H1 (cell line): ENCODE results near the gene FLVCR2. TPM values are rescaled to one million over a fixed set of nuclear protein-coding genes. Genes with fewer than 3 reads are reported as not detected.

ENCODE experiments used
- CTCF ChIA-PET: fragments of 300-600 bp; sonication (Branson Sonifier 250); formaldehyde crosslinking; loops from one replicate; lab custom pipeline; 2021; ENCODE audit not compliant: partially characterized antibody; lab: Charles Lee
- POLR2A ChIA-PET: fragments of 300-600 bp; sonication (Branson Sonifier 250); formaldehyde crosslinking; loops from one replicate; lab custom pipeline; 2021; ENCODE audit warnings: inconsistent platforms; ENCODE audit not compliant: partially characterized antibody; lab: Charles Lee
- DNase-seq, 2 experiments: peaks; one replicate each; pipeline versions ENCODE4 v3.0.0 to v3.0.0-alpha.2; 2010 to 2022; ENCODE audit warnings: low spot score in 2 of 2, low read depth in 1 of 2, mixed read lengths in 1 of 2
- FAIRE-seq: peaks from 2 replicates; lab custom pipeline; 2011; peaks lifted over from hg19 to GRCh38; lab: Jason Lieb, UNC
- H2AFZ ChIP-seq: 2 replicates; pipeline ENCODE4 v1.8.1; 2012; ENCODE audit warnings: low read length, inconsistent platforms
- H2AK5ac ChIP-seq: 2 replicates; pipeline ENCODE4 v1.6.1; 2013; ENCODE audit warnings: low read depth, low read length
- H2BK120ac ChIP-seq: replicated peaks from 2 replicates; pipeline ENCODE3; 2013; ENCODE audit warnings: low read depth, low read length, inconsistent platforms
- H2BK12ac ChIP-seq: 2 replicates; pipeline ENCODE4 v1.6.1; 2013; ENCODE audit warnings: low read depth, low read length
- H2BK15ac ChIP-seq: 2 replicates; pipeline ENCODE4 v1.6.1; 2013; ENCODE audit warnings: low read length
- H2BK20ac ChIP-seq: 2 replicates; pipeline ENCODE4 v1.6.1; 2013; ENCODE audit warnings: low read length
- H2BK5ac ChIP-seq: 2 replicates; pipeline ENCODE4 v1.6.1; 2013; ENCODE audit warnings: low read depth, low read length
- H3K14ac ChIP-seq: 2 replicates; pipeline ENCODE4 v1.6.1; 2013; ENCODE audit warnings: inconsistent platforms; ENCODE audit not compliant: insufficient read length
- H3K18ac ChIP-seq: 2 replicates; pipeline ENCODE4 v1.6.1; 2013; ENCODE audit warnings: low read length; ENCODE audit errors: extremely low read depth
- H3K23ac ChIP-seq: 2 replicates; pipeline ENCODE4 v1.6.1; 2013; ENCODE audit warnings: inconsistent platforms; ENCODE audit not compliant: insufficient read length
- H3K23me2 ChIP-seq: 2 replicates; pipeline ENCODE4 v1.6.1; 2013; ENCODE audit warnings: low read depth, low read length
- H3K27ac ChIP-seq: 2 replicates; pipeline ENCODE4 v1.6.1; 2011; ENCODE audit warnings: low read depth, low read length, inconsistent platforms
- H3K27me3 ChIP-seq, 4 experiments: replicated peaks in 1 of 4; 1 replicate in 1 of 4; 2 replicates in 3 of 4; pipeline versions ENCODE4 v1.6.1 to v1.8.1; 2011 to 2013; ENCODE audit warnings: low read length in 3 of 4, mild to moderate bottlenecking in 3 of 4, inconsistent platforms in 2 of 4, mixed read lengths in 2 of 4, moderate library complexity in 1 of 4; ENCODE audit not compliant: control insufficient read depth in 3 of 4, insufficient read depth in 3 of 4; ENCODE audit errors: extremely low read depth in 1 of 4
- H3K36me3 ChIP-seq, 4 experiments: 2 replicates each; pipeline versions ENCODE4 v1.6.1 to v1.8.1; 2011 to 2013; ENCODE audit warnings: mild to moderate bottlenecking in 4 of 4, low read length in 3 of 4, moderate library complexity in 2 of 4, control low read depth in 1 of 4, inconsistent platforms in 1 of 4; ENCODE audit not compliant: insufficient read depth in 4 of 4, control insufficient read depth in 2 of 4
- H3K4ac ChIP-seq: replicated peaks from 2 replicates; pipeline ENCODE3; 2013; ENCODE audit warnings: low read length, low read depth, mixed read lengths, inconsistent platforms; ENCODE audit not compliant: insufficient read length
- H3K4me1 ChIP-seq, 4 experiments: replicated peaks in 1 of 4; 1 replicate in 1 of 4; 2 replicates in 3 of 4; pipeline versions ENCODE4 v1.6.1 to v1.8.1; 2011 to 2013; ENCODE audit warnings: low read length in 3 of 4, inconsistent platforms in 2 of 4, mixed read lengths in 1 of 4; ENCODE audit not compliant: insufficient read depth in 4 of 4, control insufficient read depth in 3 of 4
- H3K4me2 ChIP-seq, 2 experiments: 2 replicates each; pipeline versions ENCODE4 v1.6.1 to v1.8.1; 2011 to 2013; ENCODE audit warnings: low read depth in 2 of 2, low read length in 2 of 2, control low read depth in 1 of 2, inconsistent platforms in 1 of 2, mild to moderate bottlenecking in 1 of 2; ENCODE audit not compliant: insufficient read depth in 1 of 2
- H3K4me3 ChIP-seq, 4 experiments: fragments of 200-600, 300-600 bp in 1 of 4; sonication (generic), shearing (Covaris generic), sonication (Bioruptor Twin) in 1 of 4; 2 replicates each; pipeline versions ENCODE4 v1.5.1 to v1.8.1; 2011 to 2016; ENCODE audit warnings: low read length in 4 of 4, low read depth in 3 of 4, control low read depth in 2 of 4, inconsistent platforms in 2 of 4, mild to moderate bottlenecking in 2 of 4, mixed read lengths in 1 of 4, moderate library complexity in 1 of 4; ENCODE audit not compliant: insufficient read depth in 2 of 4; ENCODE audit errors: extremely low read depth in 1 of 4
- H3K56ac ChIP-seq: replicated peaks from 2 replicates; pipeline ENCODE3; 2013; ENCODE audit warnings: low read depth, mild to moderate bottlenecking, mixed read lengths, low read length, inconsistent platforms; ENCODE audit not compliant: insufficient read length
- H3K79me1 ChIP-seq: 2 replicates; pipeline ENCODE4 v1.6.1; 2013; ENCODE audit warnings: low read depth, low read length, control low read depth
- H3K79me2 ChIP-seq, 2 experiments: 2 replicates each; pipeline versions ENCODE4 v1.6.1 to v1.8.1; 2012 to 2013; ENCODE audit warnings: low read length in 2 of 2, mild to moderate bottlenecking in 2 of 2, inconsistent platforms in 1 of 2; ENCODE audit not compliant: insufficient read depth in 2 of 2, control insufficient read depth in 1 of 2
- H3K9ac ChIP-seq, 4 experiments: replicated peaks in 1 of 4; 1 replicate in 1 of 4; 2 replicates in 3 of 4; pipeline versions ENCODE4 v1.6.1 to v1.8.1; 2011 to 2013; ENCODE audit warnings: low read depth in 3 of 4, low read length in 3 of 4, control low read depth in 2 of 4, mild to moderate bottlenecking in 2 of 4, moderate library complexity in 2 of 4, inconsistent platforms in 1 of 4; ENCODE audit errors: extremely low read depth in 1 of 4
- H3K9me3 ChIP-seq, 2 experiments: 2 replicates each; pipeline versions ENCODE4 v1.6.1 to v1.8.1; 2012 to 2013; ENCODE audit warnings: mild to moderate bottlenecking in 2 of 2, moderate library complexity in 2 of 2, control low read depth in 1 of 2, inconsistent platforms in 1 of 2, low read depth in 1 of 2, low read length in 1 of 2, mixed read lengths in 1 of 2; ENCODE audit not compliant: insufficient read depth in 2 of 2
- H4K20me1 ChIP-seq, 2 experiments: replicated peaks in 1 of 2; 2 replicates each; pipeline versions ENCODE3 to v1.8.1; 2011 to 2013; ENCODE audit warnings: inconsistent platforms in 2 of 2, low read length in 2 of 2, mild to moderate bottlenecking in 1 of 2; ENCODE audit not compliant: insufficient read depth in 2 of 2, control insufficient read depth in 1 of 2
- H4K5ac ChIP-seq: 2 replicates; pipeline ENCODE4 v1.6.1; 2013; ENCODE audit warnings: low read length, low read depth, mixed read lengths, inconsistent platforms; ENCODE audit not compliant: insufficient read length
- H4K8ac ChIP-seq: 2 replicates; pipeline ENCODE4 v1.8.0; 2013; ENCODE audit warnings: mild to moderate bottlenecking, moderate library complexity, low read length, inconsistent platforms; ENCODE audit not compliant: insufficient read depth; ENCODE audit errors: extremely low read depth
- H4K91ac ChIP-seq: replicated peaks from 2 replicates; pipeline ENCODE3; 2013; ENCODE audit warnings: low read length, mixed read lengths, inconsistent platforms; ENCODE audit not compliant: insufficient read length
- EZH2 ChIP-seq: fragments of 200-600 bp; sonication (generic); IDR thresholded peaks from 2 replicates; pipeline ENCODE4 v1.7.1; 2012; ENCODE audit warnings: low read depth, mild to moderate bottlenecking, moderate library complexity, low read length, inconsistent platforms; ENCODE audit not compliant: severe bottlenecking
- SUZ12 ChIP-seq: fragments of 200-600 bp; sonication (generic); IDR thresholded peaks from 2 replicates; pipeline ENCODE4 v1.6.1; 2012; ENCODE audit warnings: mild to moderate bottlenecking, inconsistent platforms, low read length, moderate library complexity, mixed read lengths
- WGBS, 2 experiments: shearing (Covaris generic) in 1 of 2; methylation state at CpG; one replicate each; pipeline versions ENCODE4 v1.1.6 to v1.1.7; 2013 to 2015; ENCODE audit warnings: low lambda C conversion rate in 2 of 2, mixed read lengths in 2 of 2, inconsistent platforms in 1 of 2, low coverage in 1 of 2, missing lambda C conversion rate in 1 of 2; ENCODE audit not compliant: insufficient replicate concordance in 2 of 2, insufficient coverage in 1 of 2, insufficient read length in 1 of 2; ENCODE audit errors: extremely low coverage in 1 of 2, missing lambda C conversion rate in 1 of 2; 5-methylcytosine and 5-hydroxymethylcytosine counted together
- polyA plus RNA-seq, 7 experiments: library from polyadenylated mRNA; depleted of rRNA in 3 of 7; stranded (reverse) in 5 of 7; unstranded in 2 of 7; fragments of >200 nt in 5 of 7; fragments of 200-250 nt in 2 of 7; gene quantifications; 1 replicate in 5 of 7; 2 replicates in 1 of 7; 4 replicates in 1 of 7; pipeline versions ENCODE4 v1.2.1 to v1.2.3, GENCODE V29; 2011 to 2013; ENCODE audit warnings: missing spikeins in 2 of 7, mixed read lengths in 2 of 7
- total RNA-seq: library from RNA; stranded (reverse); fragmentation: NEBNext Ultra II Directional; extraction: Animal tissue kit (Norgen Biotek cat#: 25700); gene quantifications from 2 replicates; pipeline ENCODE4 v1.2.1, GENCODE V29; 2021

The FLVCR2 gene
- total and polyA plus RNA-seq, 2 of the 8 experiments (the other 6 are each of a cell fraction or from before 2014, with no cell fraction given) = 7.1 to 8.2 TPM

GRCh38 chr14:75562489-75562888, 15.9 kb upstream of the FLVCR2 start:
- H3K27ac ChIP-seq = no peak overlapping the region
- H3K9ac ChIP-seq = no peak overlapping the region
- no peak overlapping the region for H2AFZ ChIP-seq
- H3K4me3 ChIP-seq = no peak overlapping the region
- H3K14ac ChIP-seq = no peak overlapping the region
- peaks cover 0 to 4% (median 2%) of the 10 kb centered on the region in 4 experiments; a peak in 3 of 7 replicates for H3K4me1 ChIP-seq
- FAIRE-seq (no peak), DNase-seq (no peak)
- H4K5ac ChIP-seq = no peak overlapping the region
- no peak overlapping the region for H4K8ac ChIP-seq
- no peak overlapping the region for H2BK5ac ChIP-seq
- no peak overlapping the region for H3K4me2 ChIP-seq
- no peaks in the 10 kb centered on the region for H3K79me2 ChIP-seq
- POLR2A ChIA-PET = no interaction called here
- CTCF ChIA-PET = interaction anchor here (0.6 to 10.5 kb wide), 9 partner anchors 10 to 440 kb away, joined by 3 to 135 read pairs (median 7); partner anchors contain the start of gene BATF
- H3K18ac ChIP-seq = no peak overlapping the region
- no peak overlapping the region for H2BK15ac ChIP-seq
- H2BK120ac ChIP-seq = no peak overlapping the region
- no peak overlapping the region for H4K91ac ChIP-seq
- H3K56ac ChIP-seq = no peak overlapping the region
- H3K4ac ChIP-seq = no peak overlapping the region
- H3K23me2 ChIP-seq = no peaks in the 10 kb centered on the region
- H3K27me3 ChIP-seq = no peaks in the 10 kb centered on the region
- no peak overlapping the region for H2BK12ac ChIP-seq
- no peaks in the 10 kb centered on the region; the same call in 1 of the 2 replicates for H3K79me1 ChIP-seq
- no peak overlapping the region for H2BK20ac ChIP-seq
- 73% methylated on average over 4 of the region's 4 CpGs; no CpG with 5 or more reads in 1 of the 2 experiments for WGBS, 2 experiments
- no peaks in the 10 kb centered on the region for H4K20me1 ChIP-seq
- no peak overlapping the region for H3K23ac ChIP-seq
- peaks cover 0 to 3% of the 10 kb centered on the region in 2 experiments; a peak in 1 of 4 replicates for H3K9me3 ChIP-seq
- H2AK5ac ChIP-seq = no peak overlapping the region
- H3K36me3 ChIP-seq = no peaks in the 10 kb centered on the region
- TF ChIP-seq EZH2 = no peak
- TF ChIP-seq SUZ12 = no peak
